ENCODE data around the gene CLK3.

CLK3 gene

GRCh38 chr15:74578496-74578994 is 37.1 kb upstream of the CLK3 start:
- no peak for TF ChIP-seq CTCF (IDR thresholded peaks at IDR 0.05; ENCODE audit: low read depth, low read length)
- Histone ChIP-seq H3K27ac (no peak overlapping the region), H3K27me3 (ENCODE audit: insufficient read depth, low read depth, severe bottlenecking) (no peaks in the 10 kb centered on the region), H3K9me3 (ENCODE audit: severe bottlenecking) (no peaks in the 10 kb centered on the region), H3K4me3 (ENCODE audit: low read depth, low read length) (no peak overlapping the region), H3K36me3 (peaks cover 73% of the 10 kb centered on the region)
- no peak for DNase-seq

- Histone ChIP-seq H3K9me3 (ENCODE audit: severe bottlenecking) (no peaks in the 10 kb centered on the region), H3K27me3 (ENCODE audit: insufficient read depth, low read depth, severe bottlenecking) (no peaks in the 10 kb centered on the region), H3K4me3 (ENCODE audit: low read depth, low read length) (no peak overlapping the region), H3K36me3 (peaks cover 68% of the 10 kb centered on the region), H3K27ac (no peak overlapping the region)
- TF ChIP-seq CTCF (IDR thresholded peaks at IDR 0.05; ENCODE audit: low read depth, low read length), result no peak
- DNase-seq, result no peak
Measured at GRCh38 chr15:74579001-74579400, 36.6 kb upstream of the CLK3 start.

GRCh38 chr15:74580538-74581350 is 34.9 kb upstream of the CLK3 start:
- no peak overlapping the region for H3K4me3 ChIP-seq (ENCODE audit: low read depth, low read length)
- H3K36me3 ChIP-seq, result peaks cover 65% of the 10 kb centered on the region

GRCh38 chr15:74584204-74584603 is 31.4 kb upstream of the CLK3 start:
- Histone ChIP-seq H3K27ac (no peak overlapping the region), H3K4me3 (ENCODE audit: low read depth, low read length) (no peak overlapping the region), H3K27me3 (ENCODE audit: insufficient read depth, low read depth, severe bottlenecking) (no peaks in the 10 kb centered on the region), H3K9me3 (ENCODE audit: severe bottlenecking) (no peaks in the 10 kb centered on the region), H3K36me3 (peaks cover 49% of the 10 kb centered on the region)
- TF ChIP-seq CTCF (IDR thresholded peaks at IDR 0.05; ENCODE audit: low read depth, low read length), result no peak
- DNase-seq, result no peak

More at GRCh38 chr15:74580538-74581350, 34.9 kb upstream of the CLK3 start:
- H3K27me3 ChIP-seq (ENCODE audit: insufficient read depth, low read depth, severe bottlenecking), result no peaks in the 10 kb centered on the region
- no peak for TF ChIP-seq CTCF (IDR thresholded peaks at IDR 0.05; ENCODE audit: low read depth, low read length)
- no peak overlapping the region for H3K27ac ChIP-seq
- DNase-seq, result no peak
- no peaks in the 10 kb centered on the region for H3K9me3 ChIP-seq (ENCODE audit: severe bottlenecking)

- Histone ChIP-seq H3K27ac (no peak overlapping the region), H3K9me3 (ENCODE audit: severe bottlenecking) (no peaks in the 10 kb centered on the region), H3K36me3 (peaks cover 49% of the 10 kb centered on the region), H3K4me3 (ENCODE audit: low read depth, low read length) (no peak overlapping the region), H3K27me3 (ENCODE audit: insufficient read depth, low read depth, severe bottlenecking) (no peaks in the 10 kb centered on the region)
- no peak for DNase-seq
- no peak for TF ChIP-seq CTCF (IDR thresholded peaks at IDR 0.05; ENCODE audit: low read depth, low read length)
Measured at GRCh38 chr15:74584779-74585178, 30.9 kb upstream of the CLK3 start.

Measured in WERI-Rb-1 (cell line).